Measurements from ENCODE around the gene SLC49A3.
"Not testable (repeated sequence)": the region's sequence is repeated elsewhere in the genome, so short reads cannot be mapped to it uniquely, and the experiment has no call there.

Gene SLC49A3

DNA sequence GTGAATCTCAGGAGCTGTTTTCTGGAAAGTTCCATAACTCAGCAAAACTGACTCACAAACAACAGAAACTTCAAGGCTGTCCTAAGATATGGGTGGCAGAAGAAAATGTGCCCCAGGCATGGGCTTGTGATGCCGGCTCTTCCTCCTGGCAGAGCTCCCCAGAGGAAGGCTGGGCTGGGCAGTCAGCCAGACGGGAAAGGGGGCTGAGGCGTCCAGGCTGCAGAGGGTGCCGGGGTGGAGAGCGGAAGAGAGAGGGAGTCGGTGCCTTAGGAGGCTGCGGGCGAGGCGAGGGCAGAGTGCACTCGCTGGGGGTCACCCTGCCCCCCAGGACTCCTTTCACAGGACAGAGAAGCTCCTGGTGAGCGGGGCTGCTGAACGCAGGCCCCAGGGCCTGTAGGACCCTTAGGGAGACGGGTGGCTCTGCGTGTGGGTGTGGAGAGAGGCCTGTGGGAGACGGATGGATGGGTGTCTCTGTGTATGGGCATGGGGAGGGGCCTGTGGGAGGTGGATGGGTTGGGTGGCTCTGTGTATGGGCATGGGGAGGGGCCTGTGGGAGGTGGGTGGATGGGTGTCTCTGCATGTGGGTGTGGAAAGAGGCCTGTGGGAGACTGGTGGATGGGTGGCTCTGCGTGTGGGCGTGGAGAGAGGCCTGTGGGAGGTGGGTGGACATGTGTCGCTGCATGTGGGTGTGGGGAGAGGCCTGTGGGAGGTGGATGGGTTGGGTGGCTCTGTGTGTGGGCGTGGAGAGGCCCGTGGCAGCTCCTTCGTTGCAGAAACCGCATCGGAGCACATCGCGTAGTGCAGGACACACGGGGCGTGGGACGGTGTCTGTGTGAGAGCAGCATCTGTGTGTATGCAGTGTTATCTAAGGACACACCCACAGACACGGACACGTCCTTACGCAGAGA, 32.6 kb upstream of the SLC49A3 start:
- no peak for DNase-seq

DNA sequence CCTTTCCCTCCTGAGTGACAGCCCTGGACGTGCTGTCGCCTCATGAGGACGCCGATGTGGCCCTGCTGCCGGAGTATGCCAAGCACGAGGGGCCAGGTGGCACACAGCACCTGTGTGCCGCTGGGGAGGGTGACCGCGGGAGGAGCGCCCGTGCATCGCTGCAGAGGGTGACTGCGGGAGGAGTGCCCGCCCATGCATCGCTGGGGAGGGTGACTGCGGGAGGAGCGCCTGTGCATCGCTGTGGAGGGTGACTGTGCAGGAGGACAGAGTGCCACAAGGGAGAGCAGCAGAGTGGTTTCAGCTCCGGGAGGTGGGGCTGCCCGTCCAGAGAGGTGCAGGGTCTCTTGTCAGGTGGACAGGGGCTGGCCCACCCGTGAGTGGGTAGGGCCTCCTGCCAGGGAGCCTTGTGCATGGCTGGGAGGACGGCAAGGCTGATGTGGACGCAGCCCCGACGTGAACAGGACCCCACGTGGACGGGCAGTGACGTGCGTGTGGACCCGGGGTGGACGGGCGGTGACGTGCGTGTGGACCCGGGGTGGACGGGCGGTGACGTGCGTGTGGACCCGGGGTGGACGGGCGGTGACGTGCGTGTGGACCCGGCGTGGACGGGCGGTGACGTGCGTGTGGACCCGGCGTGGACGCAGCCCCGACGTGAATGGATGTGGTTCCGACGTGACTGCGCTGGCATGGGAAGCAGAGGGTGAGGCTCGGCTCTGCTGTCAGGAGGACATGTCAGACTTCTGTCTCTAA, 31.3 kb upstream of the SLC49A3 start:
- no peak for DNase-seq

DNA sequence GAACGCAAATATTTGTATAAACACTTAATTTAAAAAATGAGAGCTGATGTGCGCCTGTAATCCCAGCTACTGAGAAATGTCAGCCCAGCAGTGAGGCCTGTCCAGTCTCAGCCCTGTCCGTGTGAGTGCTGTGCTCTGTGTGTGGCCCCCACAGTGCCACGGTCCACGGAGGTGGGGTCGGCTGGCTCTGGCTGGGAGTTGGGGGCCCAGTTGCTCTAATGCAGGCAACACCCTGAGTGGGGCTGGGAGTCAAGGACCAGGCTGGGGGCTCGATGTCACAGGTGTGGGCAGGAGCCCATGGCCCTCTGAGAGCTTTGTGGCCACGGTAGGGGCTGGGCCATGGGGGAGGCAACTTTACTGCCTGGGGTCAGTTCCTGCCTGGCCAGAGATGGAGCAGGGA, 29.5 kb upstream of the SLC49A3 start:
- DNase-seq, result no peak

DNA sequence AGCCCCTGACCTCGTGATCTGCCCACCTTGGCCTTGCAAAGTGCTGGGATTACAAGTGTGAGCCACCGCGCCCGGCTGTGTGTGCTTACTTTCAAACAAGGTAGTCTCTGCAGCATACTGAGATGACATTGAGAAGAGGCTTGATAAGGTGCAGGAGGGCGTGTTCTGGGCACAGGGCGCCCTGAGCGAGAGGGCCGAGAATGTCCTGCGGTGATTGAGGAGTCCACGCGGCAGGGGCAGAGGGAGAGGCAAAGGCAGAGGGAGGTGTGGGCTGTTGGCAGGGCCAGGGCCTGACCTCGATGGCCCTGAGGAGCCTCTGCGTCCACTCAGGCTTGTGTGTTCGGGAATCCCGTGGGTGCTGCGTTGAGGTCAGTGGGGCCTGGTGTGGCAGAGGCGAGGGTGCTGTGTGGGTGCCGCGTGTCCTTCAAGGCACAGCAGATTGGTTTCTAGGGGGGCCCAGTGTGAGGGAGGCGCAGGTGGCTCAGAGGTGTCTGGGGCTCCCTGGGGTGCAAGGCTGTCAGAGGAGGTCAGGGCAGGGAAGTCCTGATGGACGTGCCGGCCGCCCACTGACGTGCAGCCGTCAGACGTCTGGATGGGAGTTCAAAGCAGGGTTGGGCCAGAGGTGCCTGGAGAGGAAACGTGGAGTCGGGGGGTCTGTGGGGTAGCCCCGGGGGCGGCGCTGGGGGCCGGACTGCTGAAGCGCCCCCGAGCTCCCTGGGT, 28.8 kb upstream of the SLC49A3 start:
- DNase-seq, result no peak

DNA sequence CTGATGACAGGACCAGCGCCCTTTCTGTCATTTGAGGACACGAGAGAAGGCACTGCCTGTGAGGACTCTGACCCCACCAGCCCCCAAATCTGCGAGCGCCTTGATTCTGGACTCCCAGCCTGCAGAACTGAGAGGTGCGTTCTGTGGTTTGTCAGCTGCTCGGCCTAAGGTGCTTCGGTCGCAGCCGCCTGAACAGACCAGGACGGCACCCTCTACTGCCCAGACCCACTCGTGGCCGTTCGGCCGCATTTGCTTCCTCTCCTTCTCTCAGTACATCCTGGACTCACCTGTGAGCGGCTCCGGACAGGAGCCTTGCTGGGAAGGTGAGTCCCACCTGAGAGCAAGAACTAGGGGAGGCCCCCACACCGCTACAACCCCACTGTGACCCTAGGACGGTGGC, 25.1 kb upstream of the SLC49A3 start:
- DNase-seq, result no peak

DNA sequence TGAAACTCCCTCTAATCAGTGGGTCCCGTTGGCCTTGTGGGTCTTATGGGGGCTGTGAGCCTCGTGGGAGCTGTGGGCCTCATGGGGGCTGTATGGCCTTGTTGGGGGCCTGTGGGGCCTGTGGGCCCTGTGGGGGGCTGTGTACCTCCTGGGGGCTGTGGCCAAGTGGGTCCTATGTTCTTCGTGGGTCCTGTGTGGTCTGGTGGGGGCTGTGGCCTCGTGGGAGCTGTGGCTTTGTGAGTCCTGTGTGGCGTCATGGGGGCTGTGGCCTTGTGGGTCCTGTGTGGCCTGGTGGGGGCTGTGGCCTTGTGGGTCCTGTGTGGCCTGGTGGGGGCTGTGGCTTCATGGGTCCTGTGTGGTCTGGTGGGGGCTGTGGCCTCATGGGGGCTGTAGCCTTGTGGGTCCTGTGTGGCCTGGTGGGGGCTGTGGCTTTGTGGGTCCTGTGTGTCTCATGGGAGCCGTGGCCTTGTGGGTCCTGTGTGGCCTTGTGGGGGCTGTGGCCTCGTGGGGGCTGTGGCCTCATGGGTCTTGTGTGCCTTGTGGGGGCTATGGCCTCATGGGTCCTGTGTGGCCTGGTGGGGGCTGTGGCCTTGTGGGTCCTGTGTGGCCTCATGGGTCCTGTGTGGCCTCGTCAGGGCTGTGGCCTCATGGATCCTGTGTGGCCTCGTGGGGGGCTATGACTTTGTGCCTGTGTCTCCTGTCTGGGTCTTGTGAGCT, 24.1 kb upstream of the SLC49A3 start:
- no peak for DNase-seq

DNA sequence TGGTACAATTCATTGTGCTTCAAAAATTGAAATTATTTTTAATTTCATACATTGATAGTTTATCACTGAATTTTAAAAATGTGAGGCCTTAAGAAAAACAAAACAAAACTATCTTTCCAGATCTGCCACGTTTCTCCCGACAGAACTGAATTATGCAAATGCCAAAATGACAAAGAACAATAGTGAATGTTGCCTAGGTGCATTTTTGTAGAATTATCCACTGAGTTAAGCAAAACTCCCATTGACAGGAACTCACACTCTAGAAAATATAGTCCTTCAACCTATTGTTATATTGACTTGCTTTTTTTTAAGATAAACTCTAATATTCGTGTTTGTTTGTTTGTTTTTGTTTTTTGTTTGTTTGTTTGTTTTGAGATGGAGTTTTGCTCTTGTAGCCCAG, 23.1 kb upstream of the SLC49A3 start:
- DNase-seq, result no peak

DNA sequence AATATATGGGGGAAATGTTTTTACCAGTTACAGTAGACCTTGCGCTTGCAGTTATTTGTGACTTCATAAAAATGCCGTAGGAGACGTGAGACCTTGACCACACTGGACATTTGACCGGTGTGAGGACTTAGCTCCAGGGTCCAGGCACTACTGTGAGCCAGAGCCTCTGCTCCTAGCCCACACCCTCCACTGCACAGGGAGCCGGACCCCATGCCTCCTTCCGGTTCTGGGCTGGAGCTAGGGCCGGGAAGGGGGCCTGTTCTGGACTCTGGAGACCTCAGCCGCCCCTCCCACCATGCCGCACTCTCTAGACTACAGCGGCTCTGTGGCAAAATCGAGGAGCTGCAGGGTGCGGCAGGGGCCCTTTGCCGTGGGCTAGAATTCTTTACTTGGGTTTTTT, 22.0 kb upstream of the SLC49A3 start:
- no peak for DNase-seq

DNA sequence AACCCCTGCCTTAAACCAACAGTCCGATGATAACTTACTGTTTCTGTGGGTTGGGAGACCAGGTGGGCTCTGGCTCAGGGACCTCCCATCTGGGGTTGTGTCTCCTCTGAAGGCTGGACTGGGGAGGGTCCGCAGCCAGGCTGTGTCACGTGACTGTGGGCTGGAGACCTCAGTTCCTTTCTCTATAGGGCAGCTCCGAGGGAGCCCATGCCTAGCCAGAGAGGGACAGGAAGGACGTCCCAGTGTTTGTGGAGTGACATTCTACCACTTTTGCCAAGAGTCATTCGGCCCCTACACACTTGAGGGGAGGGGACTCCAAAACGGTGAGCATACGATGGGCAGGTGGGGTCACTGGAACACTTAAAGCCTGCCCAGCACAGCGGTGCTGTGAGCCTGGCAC, 21.2 kb upstream of the SLC49A3 start:
- DNase-seq, result no peak

DNA sequence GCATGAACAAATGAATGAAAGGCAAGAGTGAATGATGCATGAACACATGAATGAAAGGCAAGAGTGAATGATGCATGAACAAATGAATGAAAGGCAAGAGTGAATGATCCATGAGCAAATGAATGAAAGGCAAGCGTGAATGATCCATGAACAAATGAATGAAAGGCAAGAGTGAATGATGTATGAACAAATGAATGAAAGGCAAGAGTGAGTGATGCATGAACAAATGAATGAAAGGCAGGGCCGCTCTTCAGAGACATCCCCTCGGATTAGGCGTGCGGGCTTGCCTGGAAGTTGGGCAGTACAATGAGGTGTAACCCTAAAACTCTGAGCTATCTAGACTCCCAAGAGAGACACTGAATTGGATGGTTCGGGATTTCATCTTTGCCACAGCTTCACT, 20.4 kb upstream of the SLC49A3 start:
- DNase-seq, result no peak

DNA sequence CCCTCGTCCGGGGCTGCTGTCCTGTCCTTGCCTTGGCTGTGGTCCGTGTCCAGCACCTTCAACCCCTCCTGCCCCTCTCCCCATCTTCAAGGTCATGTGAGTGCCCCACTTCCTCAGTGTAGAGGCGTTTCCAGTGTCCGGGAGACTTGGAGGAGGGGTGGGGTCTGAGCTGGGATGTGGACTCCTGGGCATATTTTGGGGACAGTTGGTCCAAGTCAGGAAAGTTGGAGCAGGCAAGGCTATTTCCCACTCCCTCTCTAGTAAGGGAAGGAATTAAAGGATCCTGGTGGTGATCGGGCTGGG, 19.6 kb upstream of the SLC49A3 start:
- no peak for DNase-seq

DNA sequence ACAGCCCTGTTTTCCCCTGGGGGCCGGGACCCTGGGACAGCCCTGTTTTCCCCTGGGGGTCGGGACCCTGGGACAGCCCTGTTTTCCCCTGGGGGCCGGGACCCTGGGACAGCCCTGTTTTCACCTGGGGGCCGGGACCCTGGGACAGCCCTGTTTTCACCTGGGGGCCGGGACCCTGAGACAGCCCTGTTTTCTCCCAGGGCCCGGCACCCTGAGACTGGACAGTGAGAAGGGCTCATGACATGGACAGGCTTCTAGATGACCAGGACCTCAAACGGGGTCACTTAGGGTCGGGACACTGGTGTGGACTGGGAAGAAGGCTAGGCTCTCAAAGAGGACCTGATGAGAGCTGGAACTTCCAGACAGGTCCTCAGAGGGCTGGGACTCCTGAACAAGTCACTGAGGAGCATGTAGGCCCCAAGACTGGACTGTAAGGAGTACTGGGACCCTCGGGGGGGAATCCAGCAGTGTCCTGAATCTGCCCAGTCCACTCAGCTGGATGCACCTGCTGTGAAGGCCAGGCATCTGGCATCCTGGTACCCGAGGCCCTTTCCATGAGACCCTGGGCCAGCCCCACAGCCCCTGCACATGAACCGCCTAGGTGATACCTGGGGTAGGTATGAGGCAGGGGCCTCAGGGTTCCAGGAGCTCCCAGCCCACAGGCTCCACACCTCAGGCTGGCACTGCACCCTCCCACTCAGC, 19.1 kb upstream of the SLC49A3 start:
- DNase-seq, result no peak

DNA sequence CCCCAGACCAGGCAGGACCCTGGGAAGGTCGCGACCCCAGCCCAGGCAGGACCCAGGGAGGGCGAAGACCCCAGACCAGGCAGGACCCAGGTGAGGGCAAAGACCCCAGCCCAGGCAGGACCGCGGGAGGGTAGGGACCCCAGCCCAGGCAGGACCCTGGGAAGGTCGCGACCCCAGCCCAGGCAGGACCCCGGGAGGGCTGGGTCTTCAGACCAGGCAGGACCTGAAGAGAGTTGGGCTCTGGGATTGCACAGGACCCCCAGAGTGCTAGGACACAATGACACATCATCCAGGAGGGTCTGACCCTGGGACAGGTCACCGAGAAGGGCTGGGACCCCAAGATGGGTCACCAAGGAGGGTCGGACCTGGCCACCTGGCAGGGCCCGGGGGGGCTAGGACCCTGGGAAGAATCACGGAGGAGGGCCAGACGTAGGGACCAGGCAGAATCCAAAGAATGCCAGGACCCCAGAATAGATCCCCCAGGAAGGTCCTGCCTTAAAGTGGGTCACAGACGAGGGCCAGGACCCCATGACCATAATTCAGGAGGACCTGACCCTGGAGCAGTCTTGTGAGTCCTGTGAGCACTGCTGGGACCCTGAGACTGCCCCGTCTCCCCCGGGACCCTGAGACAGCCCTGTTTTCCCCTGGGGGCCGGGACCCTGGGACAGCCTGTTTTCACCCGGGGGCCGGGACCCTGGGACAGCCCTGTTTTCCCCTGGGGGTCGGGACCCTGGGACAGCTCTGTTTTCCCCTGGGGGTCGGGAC, 18.1 kb upstream of the SLC49A3 start:
- DNase-seq, result no peak

DNA sequence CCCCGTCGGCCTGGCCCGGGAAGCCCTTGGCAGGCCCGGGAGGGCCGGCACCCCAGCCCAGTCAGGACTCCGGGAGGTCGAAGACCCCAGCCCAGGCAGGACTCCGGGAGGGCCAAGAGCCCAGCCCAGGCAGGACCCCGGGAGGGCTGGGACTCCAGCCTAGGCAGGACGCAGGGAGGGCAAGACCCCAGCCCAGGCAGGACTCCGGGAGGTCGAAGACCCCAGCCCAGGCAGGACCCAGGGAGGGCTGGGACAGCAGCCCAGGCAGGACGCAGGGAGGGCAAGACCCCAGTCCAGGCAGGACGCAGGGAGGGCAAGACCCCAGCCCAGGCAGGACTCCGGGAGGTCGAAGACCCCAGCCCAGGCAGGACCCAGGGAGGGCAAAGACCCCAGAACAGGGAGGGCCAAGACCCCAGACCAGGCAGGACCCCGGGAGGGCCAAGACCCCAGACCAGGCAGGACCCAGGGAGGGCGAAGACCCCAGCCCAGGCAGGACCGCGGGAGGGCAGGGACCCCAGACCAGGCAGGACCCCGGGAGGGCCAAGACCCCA, 17.2 kb upstream of the SLC49A3 start:
- not testable (repeated sequence) for DNase-seq

DNA sequence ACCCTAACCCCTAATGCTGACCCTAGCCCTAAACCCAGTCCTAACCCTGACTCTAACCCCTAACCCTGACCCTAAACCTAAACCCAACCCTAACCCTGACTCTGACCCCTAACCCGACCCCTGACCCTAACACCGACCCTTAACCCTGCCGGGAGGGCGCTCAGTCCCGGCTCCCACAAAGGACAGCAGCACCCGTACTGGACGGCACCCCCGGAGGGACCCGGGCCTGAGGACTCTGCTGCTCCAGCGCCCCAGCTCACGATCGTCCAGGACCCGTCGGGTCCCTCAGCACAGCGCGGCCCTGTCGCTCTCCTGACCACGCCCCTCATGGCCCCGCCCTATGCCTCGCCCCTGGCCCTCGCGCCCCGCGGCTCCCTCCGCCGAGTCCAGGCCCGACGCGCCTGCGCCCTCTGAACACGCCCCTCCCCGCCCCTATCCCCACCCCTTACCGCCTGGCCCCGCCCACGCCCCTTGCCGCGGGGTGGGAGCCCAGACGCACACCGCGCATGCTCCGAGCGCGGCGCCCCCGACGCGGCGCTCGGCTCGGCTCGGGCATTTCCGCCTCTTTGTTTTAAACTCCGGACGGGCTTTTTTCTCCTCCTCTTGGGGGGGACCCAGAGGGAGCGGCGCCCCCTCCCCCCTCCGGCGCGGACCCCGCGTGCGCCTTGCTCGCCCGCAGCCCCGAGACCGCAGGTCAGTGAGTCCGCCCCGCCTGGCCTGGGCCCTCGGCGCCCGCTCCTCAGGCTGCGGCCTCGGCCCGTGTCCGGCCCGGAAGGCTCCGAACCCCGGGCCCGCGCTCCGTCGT, 16.5 kb upstream of the SLC49A3 start, which contains the start of gene PCGF3:
TSS of gene PCGF3 (plus strand) at position 555 of the 805 bp plus-strand sequence. CDS start 27,849 bp downstream, outside the sequence.
- DNase-seq, result peak; percentile 97 to 98

DNA sequence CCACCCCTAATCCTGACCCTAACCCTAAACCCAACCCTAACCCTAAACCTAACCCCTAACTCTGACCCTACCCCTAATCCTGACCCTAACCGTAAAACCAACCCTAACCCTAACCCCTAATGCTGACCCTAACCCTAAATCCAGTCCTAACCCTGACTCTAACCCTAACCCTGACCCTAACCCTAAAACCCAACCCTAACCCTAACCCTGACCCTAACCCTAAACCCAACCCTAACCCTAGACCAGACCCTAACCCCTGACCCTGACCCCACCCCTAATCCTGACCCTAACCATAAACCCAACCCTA, 16.0 kb upstream of the SLC49A3 start:
- no peak for DNase-seq

DNA sequence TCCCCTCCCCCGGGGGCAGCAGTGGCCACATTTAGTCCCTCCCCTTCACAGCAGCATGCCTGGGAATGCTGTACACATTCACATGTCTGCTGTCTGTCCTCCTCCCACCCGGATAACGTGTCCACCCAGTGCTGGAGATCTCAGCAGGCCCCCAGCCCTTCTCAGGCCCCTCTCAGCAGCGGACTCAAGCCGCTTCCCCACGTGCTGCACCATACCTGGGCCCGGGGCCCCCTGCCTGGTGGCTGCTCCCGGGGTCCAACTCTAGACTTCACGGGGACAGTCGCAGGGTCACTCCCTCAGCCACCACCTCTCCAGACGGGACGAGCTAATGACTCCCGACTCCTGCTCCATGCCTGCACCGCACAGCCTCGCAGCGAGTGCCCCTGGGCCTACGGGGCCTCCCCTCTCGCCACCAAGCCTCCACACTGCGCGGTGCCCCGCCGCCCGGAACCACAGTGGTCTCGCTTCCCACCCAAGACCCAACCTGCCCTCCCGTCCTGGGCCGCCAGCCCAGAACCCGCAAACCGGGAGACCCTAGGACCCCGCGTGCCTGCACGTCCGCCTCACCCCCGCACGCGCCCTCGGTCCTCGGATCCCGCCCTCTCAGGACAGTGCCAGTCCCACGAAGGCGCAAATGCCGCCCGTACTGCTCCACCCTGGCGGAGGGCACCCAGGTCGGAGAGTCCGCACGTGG, 15.4 kb upstream of the SLC49A3 start:
- DNase-seq, result no peak

DNA sequence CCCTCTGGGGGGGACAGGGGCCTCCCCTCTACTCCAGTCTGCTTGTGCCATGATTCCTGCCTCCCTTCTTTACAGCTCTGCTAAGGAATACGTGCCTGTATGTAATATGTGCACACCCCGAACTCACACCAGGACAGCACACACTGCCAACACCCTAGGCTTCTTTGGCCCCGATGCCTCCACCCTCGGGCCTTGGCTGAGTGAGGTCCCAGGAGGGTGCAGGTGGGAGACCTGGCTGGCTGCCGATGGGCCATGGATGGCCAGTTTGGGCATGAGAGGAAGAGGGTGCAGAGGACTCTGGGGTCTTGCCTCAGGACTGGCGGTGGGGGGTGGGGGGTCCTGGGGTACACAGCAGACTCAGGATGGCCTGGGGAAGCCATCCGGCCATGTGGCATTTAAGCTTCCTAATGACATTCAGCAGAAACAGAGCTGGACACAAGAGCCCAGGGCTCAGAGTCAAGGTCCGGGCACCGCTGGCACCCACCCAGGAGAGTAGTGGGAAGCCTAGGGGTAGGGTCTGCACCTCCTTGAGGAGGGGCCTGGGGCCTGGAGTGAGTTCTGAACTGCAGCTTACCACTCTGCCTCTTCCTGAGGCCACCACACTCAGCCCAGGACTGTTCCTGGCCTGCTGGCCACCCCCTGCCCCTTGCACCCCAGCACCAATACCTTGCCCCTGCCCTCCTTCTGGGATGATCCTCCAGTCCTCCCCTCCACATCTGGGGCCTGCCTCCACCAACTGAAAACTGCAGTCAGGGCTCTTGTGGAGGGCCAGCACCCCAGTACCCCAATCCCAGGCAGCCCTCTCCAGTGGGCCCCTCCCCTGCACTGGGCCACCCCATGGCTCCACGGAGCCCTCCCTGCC, 14.6 kb upstream of the SLC49A3 start:
- no peak for DNase-seq

DNA sequence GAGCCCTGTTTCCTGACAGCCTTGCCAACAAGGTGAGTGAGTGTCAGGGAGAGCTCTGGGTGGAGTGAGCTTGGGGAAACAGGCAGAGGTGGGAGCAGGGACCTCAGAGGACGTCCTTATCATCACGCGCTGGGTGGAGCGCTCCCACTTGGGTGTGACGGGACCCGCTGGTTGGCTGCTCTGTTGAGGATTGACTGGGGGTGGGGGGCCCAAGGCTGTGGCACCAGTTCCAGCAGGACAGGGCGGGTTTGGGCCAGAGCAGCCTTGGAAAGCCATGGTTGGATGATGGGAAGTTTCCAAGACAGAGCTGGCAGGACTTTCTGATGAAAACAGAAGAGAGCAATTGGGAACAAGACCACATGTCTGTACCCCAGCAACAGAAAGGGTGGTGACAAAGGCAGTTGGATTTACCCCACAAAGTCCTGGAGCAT, 13.7 kb upstream of the SLC49A3 start:
- DNase-seq, result no peak
